Keratinocyte (primary cell): ENCODE data around the gene PTPRD.

Experiments
- EZH2 ChIP-seq: IDR thresholded peaks from one replicate; pipeline ENCODE4 v1.6.1; 2012; ENCODE audit warnings: inconsistent platforms, mild to moderate bottlenecking, low read length, moderate library complexity
- TF ChIP-seq, protein P1 (sequence below), 3 experiments: IDR thresholded peaks in 1 of 3; conservative IDR thresholded peaks in 1 of 3; optimal IDR thresholded peaks in 1 of 3; 2 replicates in 2 of 3; 3 replicates in 1 of 3; pipeline versions ENCODE3 to v1.5.1; 2011; ENCODE audit warnings: low read length in 3 of 3, mild to moderate bottlenecking in 3 of 3, moderate library complexity in 2 of 3, control low read depth in 1 of 3, inconsistent platforms in 1 of 3; ENCODE audit not compliant: insufficient read depth in 2 of 3; ENCODE audit errors: extremely low read depth in 1 of 3

DNA sequence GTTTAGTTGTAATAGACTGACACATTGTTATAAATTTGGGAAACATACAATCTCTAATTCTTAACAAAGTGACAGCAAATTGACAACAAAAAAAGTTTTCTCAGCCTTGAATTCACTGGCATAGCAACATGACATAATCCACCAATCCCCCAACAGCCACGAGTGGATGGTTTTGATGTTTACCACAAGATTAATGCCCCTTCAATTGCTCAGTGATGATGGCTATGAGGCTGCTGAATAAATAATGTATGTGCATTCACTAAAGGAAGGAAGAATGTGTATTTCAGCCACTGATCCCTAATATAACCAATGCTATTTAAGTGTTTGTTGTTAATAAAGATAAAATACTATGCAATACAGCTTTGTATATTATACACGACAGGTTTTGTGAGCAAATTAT lies 2069.6 kb downstream of the PTPRD start:
- TF ChIP-seq, protein P1, sequence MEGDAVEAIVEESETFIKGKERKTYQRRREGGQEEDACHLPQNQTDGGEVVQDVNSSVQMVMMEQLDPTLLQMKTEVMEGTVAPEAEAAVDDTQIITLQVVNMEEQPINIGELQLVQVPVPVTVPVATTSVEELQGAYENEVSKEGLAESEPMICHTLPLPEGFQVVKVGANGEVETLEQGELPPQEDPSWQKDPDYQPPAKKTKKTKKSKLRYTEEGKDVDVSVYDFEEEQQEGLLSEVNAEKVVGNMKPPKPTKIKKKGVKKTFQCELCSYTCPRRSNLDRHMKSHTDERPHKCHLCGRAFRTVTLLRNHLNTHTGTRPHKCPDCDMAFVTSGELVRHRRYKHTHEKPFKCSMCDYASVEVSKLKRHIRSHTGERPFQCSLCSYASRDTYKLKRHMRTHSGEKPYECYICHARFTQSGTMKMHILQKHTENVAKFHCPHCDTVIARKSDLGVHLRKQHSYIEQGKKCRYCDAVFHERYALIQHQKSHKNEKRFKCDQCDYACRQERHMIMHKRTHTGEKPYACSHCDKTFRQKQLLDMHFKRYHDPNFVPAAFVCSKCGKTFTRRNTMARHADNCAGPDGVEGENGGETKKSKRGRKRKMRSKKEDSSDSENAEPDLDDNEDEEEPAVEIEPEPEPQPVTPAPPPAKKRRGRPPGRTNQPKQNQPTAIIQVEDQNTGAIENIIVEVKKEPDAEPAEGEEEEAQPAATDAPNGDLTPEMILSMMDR (optimal IDR thresholded peaks at IDR 0.05 in 1 of 3, IDR thresholded peaks at IDR 0.05 in 1 of 3, conservative IDR thresholded peaks at IDR 0.05 in 1 of 3; ENCODE audit: extremely low read depth in 1 of 3, insufficient read depth in 2 of 3, low read length in 3 of 3): no peak
- no peak for TF ChIP-seq EZH2
